Measurements from ENCODE around the gene TTLL1. TPM values are rescaled to one million over a fixed set of nuclear protein-coding genes. Genes with fewer than 3 reads are reported as not detected.

TTLL1 gene
- total RNA-seq, 4 donors from 2014 or later, result 1.7 to 5.0 (median 3.5) TPM

DNA sequence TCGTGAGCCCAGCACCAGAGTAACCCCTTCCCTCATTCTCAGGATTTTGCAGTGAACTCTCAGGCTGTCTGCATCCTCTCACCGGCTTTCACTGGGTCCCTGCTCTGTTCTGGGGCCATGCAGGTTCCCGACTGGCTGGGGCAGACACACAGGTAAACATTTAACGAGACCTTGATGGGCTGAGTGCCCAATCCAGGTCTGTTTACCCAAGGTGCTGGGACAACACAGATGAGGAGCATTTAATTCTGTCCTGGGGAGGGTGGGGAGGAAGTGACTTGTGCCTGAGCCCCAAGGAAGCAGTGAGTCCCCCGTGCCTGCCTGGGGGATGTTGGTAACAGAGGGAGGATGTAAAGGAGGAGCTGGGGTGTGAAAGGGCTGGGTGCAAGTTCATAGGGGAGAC lies 25.8 kb upstream of the TTLL1 start:
- peak overlapping the region in 1 of 4 donors; percentile 56 for H3K27ac ChIP-seq
- H3K4me3 ChIP-seq, result no peak overlapping the region
- no peaks in the 10 kb centered on the region for H3K27me3 ChIP-seq
- peak in 1 of 3 donors; percentile 61 for DNase-seq
- H3K36me3 ChIP-seq, result no peaks in the 10 kb centered on the region
- no peaks in the 10 kb centered on the region for H3K9me3 ChIP-seq
- peaks cover 0 to 33% (median 20%) of the 10 kb centered on the region in 4 donors for H3K4me1 ChIP-seq
- no peak for TF ChIP-seq POLR2A (IDR thresholded peaks at IDR 0.05)
- TF ChIP-seq, protein P1, sequence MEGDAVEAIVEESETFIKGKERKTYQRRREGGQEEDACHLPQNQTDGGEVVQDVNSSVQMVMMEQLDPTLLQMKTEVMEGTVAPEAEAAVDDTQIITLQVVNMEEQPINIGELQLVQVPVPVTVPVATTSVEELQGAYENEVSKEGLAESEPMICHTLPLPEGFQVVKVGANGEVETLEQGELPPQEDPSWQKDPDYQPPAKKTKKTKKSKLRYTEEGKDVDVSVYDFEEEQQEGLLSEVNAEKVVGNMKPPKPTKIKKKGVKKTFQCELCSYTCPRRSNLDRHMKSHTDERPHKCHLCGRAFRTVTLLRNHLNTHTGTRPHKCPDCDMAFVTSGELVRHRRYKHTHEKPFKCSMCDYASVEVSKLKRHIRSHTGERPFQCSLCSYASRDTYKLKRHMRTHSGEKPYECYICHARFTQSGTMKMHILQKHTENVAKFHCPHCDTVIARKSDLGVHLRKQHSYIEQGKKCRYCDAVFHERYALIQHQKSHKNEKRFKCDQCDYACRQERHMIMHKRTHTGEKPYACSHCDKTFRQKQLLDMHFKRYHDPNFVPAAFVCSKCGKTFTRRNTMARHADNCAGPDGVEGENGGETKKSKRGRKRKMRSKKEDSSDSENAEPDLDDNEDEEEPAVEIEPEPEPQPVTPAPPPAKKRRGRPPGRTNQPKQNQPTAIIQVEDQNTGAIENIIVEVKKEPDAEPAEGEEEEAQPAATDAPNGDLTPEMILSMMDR (IDR thresholded peaks at IDR 0.05), result no peak

DNA sequence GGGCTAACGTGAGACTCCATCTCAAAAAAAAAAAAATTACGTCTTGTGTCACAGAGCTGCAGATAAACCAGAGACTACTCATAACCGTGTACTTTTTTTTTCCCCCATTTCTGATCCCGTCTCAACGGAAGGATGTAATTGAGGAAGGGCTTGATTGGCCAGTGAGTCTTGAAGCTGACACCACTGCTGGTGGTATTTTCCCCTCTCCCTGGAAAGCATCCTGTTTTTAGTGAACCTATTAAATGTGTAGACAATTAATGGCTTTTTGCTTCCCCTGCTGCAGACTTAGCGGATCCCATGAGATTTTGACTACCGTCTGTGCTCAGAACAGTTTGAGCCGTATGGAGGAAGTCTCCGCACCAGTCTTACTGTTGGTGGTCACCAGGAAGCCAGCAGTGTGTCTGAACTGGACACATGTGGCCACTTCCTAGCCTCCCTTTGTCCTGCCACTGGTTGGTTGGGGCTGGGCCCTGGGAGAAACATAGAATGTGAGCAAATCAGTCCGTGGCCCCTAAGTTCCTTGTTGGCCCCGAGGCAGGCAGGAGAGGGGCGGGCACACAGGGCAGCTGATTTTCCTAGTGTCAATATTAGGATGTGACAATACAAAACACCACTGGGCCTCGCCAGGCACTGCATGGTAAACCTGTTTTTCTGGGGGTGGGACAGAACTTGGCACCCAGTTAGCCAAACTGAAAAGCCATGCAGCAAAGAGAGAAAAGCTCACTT lies 24.5 kb upstream of the TTLL1 start:
- Histone ChIP-seq H3K36me3 (no peaks in the 10 kb centered on the region), H3K27ac (no peak overlapping the region), H3K9me3 (no peaks in the 10 kb centered on the region), H3K27me3 (no peaks in the 10 kb centered on the region), H3K4me1 (peaks cover 0 to 29% (median 14%) of the 10 kb centered on the region in 4 donors), H3K4me3 (no peak overlapping the region)
- TF ChIP-seq POLR2A (IDR thresholded peaks at IDR 0.05), result no peak
- TF ChIP-seq, protein P1 (IDR thresholded peaks at IDR 0.05), result no peak
- no peak for DNase-seq

DNA sequence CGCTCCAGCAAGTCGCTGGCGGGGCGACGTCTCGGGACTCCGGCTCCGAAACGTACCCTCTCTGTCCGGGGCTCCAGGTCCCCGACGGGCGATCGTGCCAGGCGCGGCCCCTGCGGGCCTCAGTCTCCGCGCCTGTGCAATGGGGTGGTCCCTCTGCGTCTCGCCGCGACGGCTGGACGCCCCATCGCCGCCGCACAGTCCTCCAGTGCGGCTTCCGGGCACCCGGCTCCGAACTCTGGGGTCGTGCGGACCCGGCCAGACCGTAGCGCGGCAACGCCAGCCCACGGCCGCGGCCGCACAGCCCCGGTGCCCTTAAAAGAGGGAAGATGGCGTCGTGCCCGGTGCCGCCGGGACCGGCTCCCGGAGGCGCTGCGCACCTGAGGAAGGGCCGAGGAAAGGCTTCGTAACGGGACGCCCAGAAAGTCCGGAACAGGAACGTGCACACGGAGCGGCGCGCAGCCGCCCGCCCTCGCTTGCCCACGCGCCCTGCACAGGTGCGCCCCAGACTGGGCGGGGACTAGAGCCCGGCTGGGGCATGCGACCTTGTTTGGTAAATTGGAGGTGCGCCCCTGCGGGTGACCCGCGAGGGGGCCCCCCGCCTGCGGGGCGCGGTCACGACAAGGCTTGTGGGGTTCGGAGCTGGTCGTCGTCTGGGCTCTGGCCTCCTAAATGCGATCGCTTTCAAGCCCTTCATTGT lies 21.9 kb upstream of the TTLL1 start:
- TF ChIP-seq, protein P1 (IDR thresholded peaks at IDR 0.05), result no peak
- no peak for TF ChIP-seq POLR2A (IDR thresholded peaks at IDR 0.05)
- Histone ChIP-seq H3K36me3 (no peaks in the 10 kb centered on the region), H3K27ac (peak overlapping the region in 3 of 4 donors; percentile 6 to 57 (median 10)), H3K9me3 (no peaks in the 10 kb centered on the region), H3K4me3 (peak overlapping the region; percentile 39 to 85 (median 68)), H3K27me3 (no peaks in the 10 kb centered on the region), H3K4me1 (peaks cover 0 to 20% (median 8%) of the 10 kb centered on the region in 4 donors)
- peak; percentile 44 to 78 (median 72) for DNase-seq

DNA sequence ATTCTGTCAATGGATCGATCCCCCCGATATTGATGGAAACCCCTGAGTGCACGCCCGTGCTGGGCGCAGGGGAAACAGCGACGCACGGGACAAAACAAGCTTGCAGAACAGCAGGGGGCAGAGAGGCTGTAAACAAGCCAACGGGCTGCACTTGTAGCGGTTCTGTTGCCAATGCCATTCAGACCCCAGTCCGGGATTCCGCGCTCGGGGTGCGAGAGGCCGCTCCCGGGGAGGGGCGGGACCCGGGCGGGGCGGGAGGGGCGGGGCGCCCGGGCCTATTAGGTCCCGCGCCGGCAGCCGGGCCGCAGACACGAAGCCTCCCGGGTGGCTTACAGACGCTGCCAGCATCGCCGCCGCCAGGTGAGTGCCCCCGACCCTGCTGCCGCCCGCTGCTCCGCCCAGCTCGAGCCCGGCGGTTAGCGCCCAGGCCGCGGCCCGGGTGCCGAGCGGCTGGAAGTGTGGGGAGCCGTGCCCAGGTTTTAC lies 21.3 kb upstream of the TTLL1 start, which contains the start of gene BIK:
TSS of gene BIK (plus strand) at position 307 of the 483 bp plus-strand sequence. CDS start 13,273 bp downstream, outside the sequence.
- H3K4me1 ChIP-seq, result peaks cover 0 to 20% (median 8%) of the 10 kb centered on the region in 4 donors
- peak within 1 kb of the TSS in 3 of 4 donors; percentile 6 to 57 (median 10) for H3K27ac ChIP-seq
- H3K36me3 ChIP-seq, result no peaks in the 10 kb centered on the region
- peak; percentile 51 to 78 (median 77) for DNase-seq
- TF ChIP-seq, protein P1 (IDR thresholded peaks at IDR 0.05), result peak in 3 of 6 experiments; percentile 13 to 29 (median 24)
- peak in 1 of 2 donors; percentile 68 for TF ChIP-seq POLR2A (IDR thresholded peaks at IDR 0.05)
- H3K4me3 ChIP-seq, result peak within 1 kb of the TSS; percentile 39 to 85 (median 68)
- H3K27me3 ChIP-seq, result no peaks in the 10 kb centered on the region
- H3K9me3 ChIP-seq, result no peaks in the 10 kb centered on the region

DNA sequence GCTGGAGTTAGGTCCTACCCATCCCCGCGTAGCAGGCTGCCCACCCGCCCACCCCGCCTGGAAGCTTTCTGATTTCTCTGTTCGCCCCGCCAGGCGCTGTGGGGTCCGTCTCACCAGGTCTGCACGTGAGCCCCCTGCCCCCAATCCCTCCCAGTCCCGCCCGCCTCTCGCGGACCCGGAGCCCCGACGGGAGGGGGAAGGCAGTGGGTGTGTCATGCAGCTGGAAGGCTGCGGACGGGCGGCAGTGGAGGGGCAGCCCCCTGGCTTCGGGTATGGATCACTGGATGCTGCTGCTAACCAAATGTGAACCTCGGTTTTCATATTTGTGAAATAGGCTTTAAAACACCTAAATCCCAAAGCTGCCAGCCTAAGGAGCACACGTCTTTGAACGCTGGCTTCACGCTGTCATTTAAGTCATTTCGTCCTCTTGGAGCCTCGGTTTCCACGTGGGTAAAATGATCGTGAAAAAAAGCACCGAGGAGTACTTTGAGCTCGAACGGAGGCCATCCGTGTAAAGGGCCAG lies 20.8 kb upstream of the TTLL1 start:
- Histone ChIP-seq H3K4me1 (peaks cover 0 to 20% (median 6%) of the 10 kb centered on the region in 4 donors), H3K4me3 (peak overlapping the region; percentile 39 to 85 (median 68)), H3K27me3 (no peaks in the 10 kb centered on the region), H3K9me3 (no peaks in the 10 kb centered on the region), H3K36me3 (no peaks in the 10 kb centered on the region), H3K27ac (peak overlapping the region in 1 of 4 donors; percentile 57)
- TF ChIP-seq POLR2A (IDR thresholded peaks at IDR 0.05), result no peak
- TF ChIP-seq, protein P1 (IDR thresholded peaks at IDR 0.05), result no peak
- DNase-seq, result no peak

Measured in Peyer's patch (tissue), 4 donors.